Type B pancreatic cell (in vitro differentiated cells): ENCODE measurements around the gene ZSCAN1. TPM values are rescaled to one million over a fixed set of nuclear protein-coding genes. Genes with fewer than 3 reads are reported as not detected.

Experiments used
- DNase-seq: peaks from one replicate; pipeline ENCODE4 v3.0.0; 2021; ENCODE audit warnings: mixed read lengths; ENCODE audit not compliant: unreplicated experiment; ENCODE audit errors: extremely low spot score
- H3K27ac Mint-ChIP-seq: 2 replicates; pipeline ENCODE4 v1.8.0; 2021; ENCODE audit warnings: mild to moderate bottlenecking, mixed read lengths
- H3K27me3 Mint-ChIP-seq: 2 replicates; pipeline ENCODE4 v1.8.0; 2021; ENCODE audit warnings: mixed read lengths
- H3K36me3 Mint-ChIP-seq: 2 replicates; pipeline ENCODE4 v1.8.0; 2021; ENCODE audit warnings: mixed read lengths
- H3K4me1 Mint-ChIP-seq: one replicate; pipeline ENCODE4 v1.8.0; 2021; ENCODE audit warnings: mixed read lengths; ENCODE audit not compliant: unreplicated experiment
- H3K4me3 Mint-ChIP-seq: 2 replicates; pipeline ENCODE4 v1.8.0; 2021; ENCODE audit warnings: mild to moderate bottlenecking, mixed read lengths
- H3K9me3 Mint-ChIP-seq: 2 replicates; pipeline ENCODE4 v1.8.0; 2021; ENCODE audit warnings: mixed read lengths
- long read RNA-seq: library from polyadenylated mRNA; unstranded; transcript quantifications from one replicate; pipeline ENCODE4 v2.0.0, GENCODE V29; 2020
- total RNA-seq: library from RNA; stranded (reverse); gene quantifications from 2 replicates; pipeline ENCODE4 v1.2.1, GENCODE V29; 2021; ENCODE audit warnings: low replicate concordance
- TF ChIP-seq, protein P1 (sequence below): fragments of 200-600 bp; sonication (generic); conservative IDR thresholded peaks from 2 replicates; pipeline ENCODE4 v1.5.0; 2021; ENCODE audit warnings: antibody characterized with exemption, mild to moderate bottlenecking

ZSCAN1 gene, protein sequence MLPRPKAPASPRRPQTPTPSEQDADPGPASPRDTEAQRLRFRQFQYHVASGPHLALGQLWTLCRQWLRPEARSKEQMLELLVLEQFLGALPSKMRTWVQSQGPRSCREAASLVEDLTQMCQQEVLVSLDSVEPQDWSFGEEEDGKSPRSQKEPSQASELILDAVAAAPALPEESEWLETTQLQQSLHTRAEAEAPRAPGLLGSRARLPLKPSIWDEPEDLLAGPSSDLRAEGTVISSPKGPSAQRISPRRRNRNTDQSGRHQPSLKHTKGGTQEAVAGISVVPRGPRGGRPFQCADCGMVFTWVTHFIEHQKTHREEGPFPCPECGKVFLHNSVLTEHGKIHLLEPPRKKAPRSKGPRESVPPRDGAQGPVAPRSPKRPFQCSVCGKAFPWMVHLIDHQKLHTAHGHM
- 0.95 and 1.9 TPM in 2 replicates for total RNA-seq
- long read RNA-seq: 0 reads

DNA sequence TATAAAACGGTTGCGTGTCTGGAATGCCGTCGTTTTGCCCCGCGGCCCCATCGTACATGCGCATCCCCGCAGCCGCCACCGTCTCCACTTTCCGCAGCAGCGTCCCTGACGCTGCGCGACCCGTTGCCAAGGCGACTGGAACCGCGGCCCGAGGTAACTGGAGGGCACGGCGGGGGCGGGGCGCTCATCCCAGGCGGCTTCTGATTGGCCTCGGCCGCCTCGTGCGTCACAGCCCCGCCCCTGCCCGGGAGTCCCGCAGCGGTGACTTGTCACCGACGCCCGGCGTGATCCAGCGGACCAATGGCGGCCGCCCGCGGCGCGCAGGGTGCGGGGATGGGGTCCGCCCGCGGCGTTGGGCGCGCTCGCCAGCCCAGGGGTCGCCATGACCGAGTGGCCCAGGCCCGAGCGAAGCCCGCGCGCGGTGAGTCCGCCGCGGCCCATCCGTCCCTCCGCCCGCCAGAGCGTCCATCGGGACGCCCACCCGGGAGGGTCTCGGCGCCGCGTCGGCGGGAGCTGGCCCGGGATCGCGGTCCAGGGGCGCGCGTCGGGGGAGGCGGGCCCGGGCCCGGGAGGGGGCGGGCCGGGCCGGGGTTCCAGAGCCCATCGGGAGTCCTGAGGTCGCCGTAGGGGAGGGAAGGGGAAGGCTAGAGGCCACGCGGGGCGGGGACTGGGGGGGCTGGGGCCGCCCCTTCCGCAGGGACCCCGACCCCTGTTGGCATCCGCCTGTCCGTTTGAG lies at the start of gene ZSCAN1:
Gene ZSCAN1 (plus strand): TSS at position 285 of the 736 bp plus-strand sequence. CDS start 3,812 bp downstream, outside the sequence.
- H3K27me3 Mint-ChIP-seq: no peaks in the 10 kb centered on the region
- peak within 1 kb of the TSS; percentile 84 for H3K4me3 Mint-ChIP-seq
- H3K36me3 Mint-ChIP-seq: peaks cover 9% of the 10 kb centered on the region
- peaks cover 6% of the 10 kb centered on the region for H3K9me3 Mint-ChIP-seq
- TF ChIP-seq, protein P1, sequence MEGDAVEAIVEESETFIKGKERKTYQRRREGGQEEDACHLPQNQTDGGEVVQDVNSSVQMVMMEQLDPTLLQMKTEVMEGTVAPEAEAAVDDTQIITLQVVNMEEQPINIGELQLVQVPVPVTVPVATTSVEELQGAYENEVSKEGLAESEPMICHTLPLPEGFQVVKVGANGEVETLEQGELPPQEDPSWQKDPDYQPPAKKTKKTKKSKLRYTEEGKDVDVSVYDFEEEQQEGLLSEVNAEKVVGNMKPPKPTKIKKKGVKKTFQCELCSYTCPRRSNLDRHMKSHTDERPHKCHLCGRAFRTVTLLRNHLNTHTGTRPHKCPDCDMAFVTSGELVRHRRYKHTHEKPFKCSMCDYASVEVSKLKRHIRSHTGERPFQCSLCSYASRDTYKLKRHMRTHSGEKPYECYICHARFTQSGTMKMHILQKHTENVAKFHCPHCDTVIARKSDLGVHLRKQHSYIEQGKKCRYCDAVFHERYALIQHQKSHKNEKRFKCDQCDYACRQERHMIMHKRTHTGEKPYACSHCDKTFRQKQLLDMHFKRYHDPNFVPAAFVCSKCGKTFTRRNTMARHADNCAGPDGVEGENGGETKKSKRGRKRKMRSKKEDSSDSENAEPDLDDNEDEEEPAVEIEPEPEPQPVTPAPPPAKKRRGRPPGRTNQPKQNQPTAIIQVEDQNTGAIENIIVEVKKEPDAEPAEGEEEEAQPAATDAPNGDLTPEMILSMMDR: no peak
- peak within 1 kb of the TSS; percentile 69 for H3K27ac Mint-ChIP-seq
- DNase-seq: peak; percentile 87
- peaks cover 3% of the 10 kb centered on the region for H3K4me1 Mint-ChIP-seq

DNA sequence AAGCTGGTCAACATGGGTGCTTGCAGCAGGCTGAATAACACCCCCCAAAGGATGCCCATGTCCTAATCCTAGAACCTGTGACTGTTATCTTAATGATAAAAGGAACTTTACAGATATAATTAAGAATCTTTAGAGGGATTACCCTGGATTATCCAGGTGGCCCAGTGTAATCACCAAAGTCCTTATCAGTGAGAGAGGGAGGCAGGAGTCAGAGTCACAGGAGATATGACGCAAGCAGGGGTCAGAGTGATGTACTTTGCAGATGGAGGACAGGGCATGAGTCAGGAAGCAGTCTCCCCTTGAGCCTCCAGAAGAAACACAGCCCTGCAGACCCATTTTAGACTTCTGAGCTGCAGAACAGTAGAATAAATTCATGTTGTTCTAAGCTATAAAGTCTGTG lies 41.0 kb upstream of the ZSCAN1 start:
- peaks cover 34% of the 10 kb centered on the region for H3K9me3 Mint-ChIP-seq
- no peak for DNase-seq
- H3K4me3 Mint-ChIP-seq: no peak overlapping the region
- no peak overlapping the region for H3K27ac Mint-ChIP-seq
- no peaks in the 10 kb centered on the region for H3K4me1 Mint-ChIP-seq
- TF ChIP-seq, protein P1: no peak
- peaks cover 81% of the 10 kb centered on the region for H3K36me3 Mint-ChIP-seq
- no peaks in the 10 kb centered on the region for H3K27me3 Mint-ChIP-seq

DNA sequence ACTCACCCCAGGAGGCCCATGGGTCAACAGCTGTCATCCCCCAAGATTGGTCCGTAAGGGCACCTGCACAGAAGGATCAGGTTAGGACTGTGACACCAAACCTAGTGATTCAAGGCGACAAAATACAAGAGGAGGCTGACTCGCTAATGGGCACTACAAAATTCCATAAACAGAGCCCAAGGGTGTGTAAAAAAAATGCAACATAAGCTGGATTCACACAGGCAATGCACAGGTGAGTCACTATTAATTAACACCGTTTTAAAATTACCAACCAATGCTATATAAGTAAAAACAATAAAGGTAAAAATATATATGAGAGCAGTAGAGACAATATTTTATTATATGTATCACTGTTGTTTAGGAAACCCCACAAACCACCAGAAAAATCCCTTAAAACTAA lies 33.1 kb upstream of the ZSCAN1 start:
- Mint-ChIP-seq H3K4me3 (peak overlapping the region; percentile 92), H3K36me3 (peaks cover 80% of the 10 kb centered on the region), H3K27me3 (no peaks in the 10 kb centered on the region), H3K27ac (no peak overlapping the region), H3K9me3 (peaks cover 22% of the 10 kb centered on the region), H3K4me1 (peaks cover 5% of the 10 kb centered on the region)
- TF ChIP-seq, protein P1: no peak
- DNase-seq: no peak

DNA sequence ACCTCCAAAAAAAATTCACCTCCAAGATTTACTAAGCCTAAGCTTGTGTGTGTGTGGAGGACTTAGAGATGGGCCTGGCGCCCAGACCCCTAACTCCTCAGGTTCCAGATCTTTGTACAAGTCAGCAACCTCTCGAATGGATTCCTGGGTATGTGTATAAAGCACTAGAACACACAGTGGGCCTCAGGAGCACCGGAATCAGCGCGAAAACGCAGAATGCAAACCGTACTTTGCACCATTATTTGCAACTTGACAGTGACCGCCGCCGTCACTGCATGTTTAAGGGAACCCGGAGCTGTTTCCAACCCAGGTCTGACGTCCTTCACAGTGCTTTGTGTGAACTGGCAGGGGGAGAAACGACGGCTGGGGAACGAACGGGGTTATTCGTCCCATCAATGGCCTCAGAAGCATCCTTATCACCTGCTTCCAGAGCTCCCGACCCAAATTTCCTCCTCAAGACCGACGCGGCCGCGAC lies 31.9 kb upstream of the ZSCAN1 start:
- no peak for DNase-seq
- H3K9me3 Mint-ChIP-seq: peaks cover 30% of the 10 kb centered on the region
- no peaks in the 10 kb centered on the region for H3K27me3 Mint-ChIP-seq
- TF ChIP-seq, protein P1: no peak
- H3K4me3 Mint-ChIP-seq: peak overlapping the region; percentile 92
- H3K4me1 Mint-ChIP-seq: peaks cover 5% of the 10 kb centered on the region
- H3K27ac Mint-ChIP-seq: peak overlapping the region; percentile 88
- H3K36me3 Mint-ChIP-seq: peaks cover 79% of the 10 kb centered on the region

DNA sequence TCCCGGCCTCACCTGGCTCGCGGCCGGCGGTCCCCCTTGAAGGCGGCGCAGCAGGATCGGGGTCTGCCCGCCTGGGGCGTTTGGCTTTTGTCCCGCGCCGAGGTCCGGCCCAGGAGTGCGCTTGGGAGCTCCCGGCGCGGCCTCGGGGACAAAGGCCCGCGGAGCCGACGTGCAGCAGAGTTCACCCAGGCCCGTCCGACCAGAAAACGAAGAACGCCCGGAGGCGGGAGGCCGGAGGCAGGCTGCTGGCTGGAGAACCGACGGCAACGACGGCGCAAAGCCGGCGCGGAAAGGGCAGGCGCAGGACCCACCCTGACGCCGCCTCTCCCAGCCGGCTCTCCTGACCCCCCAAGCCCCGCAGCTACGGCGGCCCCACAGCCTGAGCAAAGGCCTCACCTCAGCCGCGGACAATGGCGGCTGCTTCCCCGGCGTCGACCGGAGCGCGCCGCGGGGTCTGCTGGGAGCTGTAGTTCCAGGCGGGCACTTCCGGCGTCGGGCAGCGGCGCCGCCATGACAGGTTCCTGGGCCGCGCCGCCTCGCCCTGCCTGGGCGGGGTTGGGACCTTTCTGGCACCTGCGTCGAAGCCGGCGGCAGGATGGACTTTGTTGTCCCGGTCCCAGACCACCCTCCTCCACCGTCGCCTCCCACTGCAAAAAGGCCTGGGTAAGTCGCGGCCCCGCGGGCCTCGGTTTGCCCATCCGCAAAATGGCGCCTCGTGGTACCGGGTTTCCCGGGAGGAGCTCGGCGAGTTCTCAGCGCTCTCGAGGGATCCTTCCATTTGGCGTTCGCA lies 31.2 kb upstream of the ZSCAN1 start, which contains the start of gene ZNF606:
Gene ZNF606 (minus strand): TSS at position 437 of the 790 bp plus-strand sequence. CDS start 1,501 bp downstream, outside the sequence.
- Mint-ChIP-seq H3K4me3 (peak within 1 kb of the TSS; percentile 92), H3K27ac (peak within 1 kb of the TSS; percentile 88), H3K36me3 (peaks cover 79% of the 10 kb centered on the region), H3K4me1 (peaks cover 5% of the 10 kb centered on the region), H3K9me3 (peaks cover 28% of the 10 kb centered on the region), H3K27me3 (no peaks in the 10 kb centered on the region)
- DNase-seq: peak; percentile 88
- TF ChIP-seq, protein P1: no peak
